T-helper 2 cell treated with Interferon-gamma antibody and Interleukin-4, amounts not matched to agents 100 ng/mL and 5 ng/mL, for 36 hours (primary cell): ENCODE results near the gene SDK1. TPM values are rescaled to one million over a fixed set of nuclear protein-coding genes. Genes with fewer than 3 reads are reported as not detected.

Source experiments
- intact Hi-C: fragments of 100-400 bp; cut with micrococcal nuclease; formaldehyde crosslinking; loops from one replicate; pipeline ENCODE4 v1.15.1; 2023
- total RNA-seq: library from RNA; stranded (reverse); gene quantifications from 2 replicates; pipeline ENCODE4 v1.2.3, GENCODE V29; 2022

SDK1 gene, protein sequence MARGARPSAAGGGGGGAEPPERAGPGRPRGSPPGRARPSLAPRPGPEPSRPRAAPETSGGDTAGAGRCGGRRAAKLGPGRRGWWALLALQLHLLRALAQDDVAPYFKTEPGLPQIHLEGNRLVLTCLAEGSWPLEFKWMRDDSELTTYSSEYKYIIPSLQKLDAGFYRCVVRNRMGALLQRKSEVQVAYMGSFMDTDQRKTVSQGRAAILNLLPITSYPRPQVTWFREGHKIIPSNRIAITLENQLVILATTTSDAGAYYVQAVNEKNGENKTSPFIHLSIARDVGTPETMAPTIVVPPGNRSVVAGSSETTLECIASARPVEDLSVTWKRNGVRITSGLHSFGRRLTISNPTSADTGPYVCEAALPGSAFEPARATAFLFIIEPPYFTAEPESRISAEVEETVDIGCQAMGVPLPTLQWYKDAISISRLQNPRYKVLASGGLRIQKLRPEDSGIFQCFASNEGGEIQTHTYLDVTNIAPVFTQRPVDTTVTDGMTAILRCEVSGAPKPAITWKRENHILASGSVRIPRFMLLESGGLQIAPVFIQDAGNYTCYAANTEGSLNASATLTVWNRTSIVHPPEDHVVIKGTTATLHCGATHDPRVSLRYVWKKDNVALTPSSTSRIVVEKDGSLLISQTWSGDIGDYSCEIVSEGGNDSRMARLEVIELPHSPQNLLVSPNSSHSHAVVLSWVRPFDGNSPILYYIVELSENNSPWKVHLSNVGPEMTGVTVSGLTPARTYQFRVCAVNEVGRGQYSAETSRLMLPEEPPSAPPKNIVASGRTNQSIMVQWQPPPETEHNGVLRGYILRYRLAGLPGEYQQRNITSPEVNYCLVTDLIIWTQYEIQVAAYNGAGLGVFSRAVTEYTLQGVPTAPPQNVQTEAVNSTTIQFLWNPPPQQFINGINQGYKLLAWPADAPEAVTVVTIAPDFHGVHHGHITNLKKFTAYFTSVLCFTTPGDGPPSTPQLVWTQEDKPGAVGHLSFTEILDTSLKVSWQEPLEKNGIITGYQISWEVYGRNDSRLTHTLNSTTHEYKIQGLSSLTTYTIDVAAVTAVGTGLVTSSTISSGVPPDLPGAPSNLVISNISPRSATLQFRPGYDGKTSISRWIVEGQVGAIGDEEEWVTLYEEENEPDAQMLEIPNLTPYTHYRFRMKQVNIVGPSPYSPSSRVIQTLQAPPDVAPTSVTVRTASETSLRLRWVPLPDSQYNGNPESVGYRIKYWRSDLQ (N-terminal part only)
- total RNA-seq = 0.09 and 0.16 TPM in 2 replicates

DNA sequence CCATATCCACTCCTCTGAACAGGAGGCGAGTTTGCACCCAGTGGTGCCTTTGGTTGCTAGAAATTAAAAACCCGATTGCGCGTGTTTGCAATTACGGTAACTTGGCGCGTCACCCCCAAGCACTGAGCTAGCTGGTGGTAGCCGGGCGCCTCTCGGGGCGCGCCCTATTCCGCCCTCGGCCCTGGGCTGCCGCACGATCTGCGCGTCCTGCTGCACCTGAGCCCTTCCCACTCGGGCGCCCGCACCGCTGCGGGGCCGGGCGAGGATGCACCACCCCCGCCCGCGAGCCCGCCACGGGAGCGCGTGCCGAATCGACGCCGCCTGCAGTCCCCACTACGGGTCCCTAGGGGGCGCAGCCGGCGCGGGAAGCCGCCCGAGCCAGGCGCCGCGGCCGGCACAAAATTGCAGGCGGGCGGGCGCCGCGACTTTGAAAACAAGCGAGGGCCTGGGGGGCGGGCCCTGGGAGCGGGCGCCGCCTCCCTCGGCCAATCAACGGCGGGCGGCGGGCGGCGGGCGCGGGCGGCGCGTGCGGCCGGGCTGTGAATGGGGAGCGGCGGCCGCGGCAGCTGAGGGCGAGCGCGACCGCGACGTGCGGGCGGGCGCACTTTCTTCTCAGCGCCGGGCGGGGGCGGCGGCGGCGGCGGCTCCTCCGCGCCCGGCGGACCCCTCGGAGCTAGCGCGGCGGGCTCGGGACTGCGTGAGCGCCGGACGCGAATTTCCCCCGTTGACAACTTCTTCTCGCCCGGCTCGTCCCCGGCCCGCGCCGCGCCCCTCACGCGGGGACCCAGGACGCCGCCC lies at the start of gene SDK1:
Gene SDK1 (plus strand): TSS at position 602 of the 798 bp plus-strand sequence. CDS start 335 bp downstream, outside the sequence.
- intact Hi-C loops = loop anchor here (2.0 to 5.0 kb wide), 4 partner anchors 161 to 438 kb away; partner anchors contain the start of gene CARD11

DNA sequence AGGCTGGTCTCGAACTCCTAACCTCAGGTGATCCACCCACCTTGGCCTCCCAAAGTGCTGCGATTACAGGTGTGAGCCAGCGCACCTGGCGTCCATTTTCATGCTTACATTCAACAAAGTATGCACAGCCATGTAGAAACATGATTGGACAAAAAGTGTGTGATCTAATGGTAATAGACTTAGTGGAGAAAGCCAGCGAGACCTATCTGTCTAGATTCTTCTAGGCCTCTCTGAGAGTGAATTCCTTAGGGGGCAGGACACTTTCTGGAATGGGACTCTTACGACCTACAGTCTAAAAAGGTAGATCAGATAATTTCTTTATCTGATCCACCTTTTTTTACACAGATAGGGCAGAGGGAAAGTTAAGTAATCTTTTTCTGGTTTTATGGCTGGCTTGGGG lies 46.3 kb upstream of the SDK1 start:
- intact Hi-C loops = no loop called here

DNA sequence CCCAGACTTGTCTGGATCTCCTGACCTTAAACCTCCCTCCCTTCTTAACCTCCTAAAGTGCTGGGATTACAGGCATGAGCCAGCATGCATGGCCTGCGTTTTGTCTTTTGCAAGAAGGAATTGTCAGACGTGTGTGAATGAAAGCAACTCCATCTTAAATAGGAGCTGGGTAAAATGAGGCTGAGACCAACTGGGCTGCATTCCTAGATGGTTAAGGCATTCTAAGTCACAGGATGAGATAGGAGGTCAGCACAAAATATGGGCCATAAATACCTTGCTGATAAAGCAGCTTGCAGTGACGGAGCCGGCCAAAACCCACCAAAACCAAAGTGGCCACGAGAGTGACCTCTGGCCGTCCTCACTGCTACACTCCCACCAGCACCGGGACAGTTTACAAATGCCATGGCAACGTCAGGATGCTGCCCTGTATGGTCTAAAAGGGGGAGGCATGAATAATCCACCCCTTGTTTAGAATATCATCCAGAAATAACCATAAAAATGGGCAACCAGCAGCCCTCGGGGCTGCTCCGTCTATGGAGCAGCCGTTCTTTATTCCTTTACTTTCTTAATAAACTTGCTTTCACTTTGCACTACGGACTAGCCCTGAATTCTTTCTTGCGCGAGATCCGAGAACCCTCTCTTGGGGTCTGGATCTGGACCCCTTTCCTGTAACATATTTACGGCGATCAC lies 41.2 kb upstream of the SDK1 start:
- intact Hi-C loops = no loop called here

DNA sequence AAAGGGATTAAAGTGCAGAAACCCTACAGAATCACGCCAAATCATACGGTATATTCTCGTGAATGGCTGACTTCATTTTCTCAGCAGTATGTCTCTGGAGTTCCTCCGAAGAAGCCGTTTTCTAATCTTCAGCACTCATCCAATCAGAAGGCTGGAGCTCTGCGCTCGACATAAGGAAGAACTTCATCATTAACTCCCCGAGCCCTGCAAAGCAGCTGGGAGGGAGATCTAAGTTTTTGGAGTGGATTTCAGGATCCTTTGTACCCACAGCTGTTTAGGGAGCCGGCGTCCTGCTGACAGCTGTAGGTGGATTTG lies 40.7 kb upstream of the SDK1 start:
- intact Hi-C loops = no loop called here

DNA sequence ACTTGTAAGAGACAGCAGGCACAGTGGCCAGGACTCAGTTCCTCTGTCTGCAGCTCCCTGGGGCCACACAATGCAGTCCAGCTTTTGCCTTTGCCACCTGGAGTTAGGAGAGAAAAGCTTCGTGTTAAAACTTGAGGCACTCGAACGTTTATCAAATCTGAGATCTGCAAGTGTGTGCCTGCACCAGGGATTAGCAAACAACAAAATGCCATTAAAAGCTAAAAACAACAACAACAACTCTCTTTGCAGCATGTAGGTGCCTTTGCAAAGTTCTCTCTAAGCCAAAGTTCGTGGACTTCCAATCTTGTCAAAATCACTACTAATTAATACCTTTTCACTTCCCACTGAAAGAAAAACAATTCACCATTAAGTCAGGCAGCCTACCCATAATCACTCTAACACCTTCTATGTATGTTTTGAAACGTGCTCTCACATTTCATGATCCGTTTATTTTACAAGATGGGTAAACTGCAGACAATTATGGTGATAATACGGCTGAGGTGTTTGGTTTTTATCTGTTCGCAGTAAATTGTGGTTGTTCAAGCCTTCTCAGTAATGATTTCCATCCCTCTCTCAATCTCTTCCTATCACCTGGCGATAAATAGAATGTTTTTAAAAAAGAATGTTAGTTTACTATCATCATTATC lies 36.2 kb upstream of the SDK1 start:
- intact Hi-C loops = no loop called here

DNA sequence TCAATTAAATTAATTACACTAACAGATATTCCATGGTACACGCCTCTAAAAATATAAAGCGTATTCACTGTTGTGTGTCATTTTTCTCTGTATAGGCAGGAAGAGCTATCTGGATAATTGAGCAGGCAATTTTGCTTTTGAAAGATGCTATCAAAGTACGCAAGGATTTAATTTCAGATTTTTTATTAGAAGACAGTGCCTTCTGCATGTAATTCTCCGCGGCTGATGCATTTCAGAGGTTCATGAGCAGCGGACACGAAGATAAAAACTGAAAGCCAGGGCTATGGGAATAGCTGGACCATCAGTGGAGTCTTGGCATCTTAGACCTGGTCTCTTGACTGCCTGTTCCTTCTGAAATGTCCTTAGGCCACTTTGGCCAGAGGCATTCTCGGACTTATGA lies 35.7 kb upstream of the SDK1 start:
- intact Hi-C loops = no loop called here

DNA sequence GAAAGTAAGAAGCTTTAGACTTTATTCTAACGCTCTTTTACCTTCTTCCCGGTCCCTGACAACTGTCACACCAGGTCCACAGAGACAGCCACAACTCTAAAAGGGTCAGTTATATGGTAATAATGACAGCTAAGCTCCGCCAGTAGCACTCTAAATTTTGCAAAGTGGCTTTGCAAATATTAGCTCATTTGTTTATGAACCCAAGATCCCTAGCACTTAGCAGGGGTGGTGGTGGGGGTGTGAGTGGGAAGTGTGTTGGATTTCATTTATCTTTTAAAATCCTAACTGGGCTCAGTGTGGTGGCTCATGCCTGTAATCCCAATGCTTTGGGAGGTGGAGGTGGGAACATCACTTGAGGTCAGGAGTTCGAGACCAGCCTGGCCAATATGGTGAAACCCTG lies 34.8 kb upstream of the SDK1 start:
- intact Hi-C loops = no loop called here

DNA sequence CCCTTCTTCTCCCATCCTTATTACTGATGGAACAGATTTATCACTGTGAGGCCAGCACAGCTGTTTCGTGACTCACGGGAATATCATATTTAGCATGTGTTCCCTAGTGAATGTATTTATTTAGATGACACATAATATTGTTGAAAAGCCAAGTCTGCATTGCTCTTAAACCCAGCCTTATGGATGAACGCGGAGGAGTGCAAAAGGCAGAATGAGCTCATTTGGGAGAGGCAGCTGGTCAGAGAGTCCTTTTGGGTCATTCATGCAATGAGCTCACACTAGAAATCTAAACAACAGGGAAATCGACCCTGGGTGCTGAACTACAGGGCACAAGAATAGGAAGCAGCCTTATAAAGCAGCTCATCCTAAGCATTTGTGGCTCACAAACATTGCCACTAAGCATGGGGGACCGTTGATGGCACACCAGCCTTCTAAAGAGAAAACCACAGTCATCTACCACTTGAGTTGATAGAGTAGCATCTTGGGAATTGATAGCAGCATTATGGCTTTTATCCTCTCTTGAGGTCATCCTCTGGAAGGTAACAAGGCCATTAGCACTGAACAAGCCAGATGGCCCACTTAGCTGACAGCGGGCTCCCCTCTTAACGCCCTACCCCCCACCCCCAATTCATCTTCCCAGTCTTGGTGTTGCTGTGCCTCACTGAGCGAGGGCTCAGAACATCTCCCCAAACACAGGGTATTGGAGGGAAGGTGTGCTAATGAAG lies 32.9 kb upstream of the SDK1 start:
- intact Hi-C loops = no loop called here

DNA sequence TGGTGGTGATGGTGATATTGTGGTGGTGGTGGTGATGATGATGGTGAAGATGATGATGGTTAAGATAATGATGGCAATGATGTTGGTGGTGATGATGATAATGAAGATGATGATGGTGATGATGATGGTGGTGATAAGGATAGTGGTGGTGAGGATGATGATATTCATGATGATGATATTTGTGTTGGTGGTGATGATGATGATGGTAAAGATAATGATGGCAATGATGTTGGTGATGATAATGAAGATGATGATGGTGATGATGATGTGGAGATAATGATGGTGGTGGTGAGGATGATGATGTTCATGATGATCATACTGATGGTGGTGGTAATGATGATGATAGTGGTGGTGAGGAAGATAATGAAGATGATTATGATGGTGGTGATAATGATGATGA lies 30.7 kb upstream of the SDK1 start:
- intact Hi-C loops = no loop called here

DNA sequence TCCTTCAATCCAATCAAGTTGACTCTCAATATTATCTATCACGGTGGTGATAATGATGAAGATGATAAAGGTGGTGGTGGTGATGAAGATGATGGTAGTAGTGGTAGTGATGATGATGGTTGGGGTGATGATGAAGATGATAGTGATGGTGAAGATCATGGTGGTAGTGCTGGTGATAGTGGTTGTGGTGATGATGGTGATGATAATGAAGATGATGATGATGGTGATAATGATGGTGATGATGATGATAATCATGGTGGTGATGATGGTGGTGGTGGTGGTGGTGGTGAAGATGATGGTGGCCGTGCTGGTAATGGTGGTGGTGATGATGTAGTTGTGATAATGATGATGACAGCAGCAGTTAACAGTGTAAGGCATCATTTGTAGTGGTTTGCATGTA lies 29.8 kb upstream of the SDK1 start:
- intact Hi-C loops = no loop called here

DNA sequence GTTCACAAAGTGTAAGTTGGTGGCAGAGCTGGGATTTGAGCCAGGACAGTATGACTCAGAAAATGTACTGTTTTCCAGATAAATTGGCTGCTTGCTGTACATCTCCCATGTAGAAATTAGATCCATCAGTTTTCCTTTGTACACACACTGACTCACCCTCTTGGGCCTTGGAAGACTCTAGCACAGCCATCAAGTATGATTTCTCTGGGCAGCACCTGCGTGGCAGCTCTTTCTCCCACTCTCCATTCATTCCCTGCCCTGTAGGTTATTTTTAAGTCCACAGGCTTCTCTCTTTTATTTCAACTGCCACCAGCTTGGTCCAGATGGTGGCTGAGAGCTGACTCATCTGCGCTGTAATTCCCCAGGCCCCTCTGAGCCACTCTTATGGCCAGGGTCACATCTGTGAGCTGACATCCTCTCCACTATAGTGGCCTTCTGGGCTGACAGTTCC lies 28.3 kb upstream of the SDK1 start:
- intact Hi-C loops = no loop called here

DNA sequence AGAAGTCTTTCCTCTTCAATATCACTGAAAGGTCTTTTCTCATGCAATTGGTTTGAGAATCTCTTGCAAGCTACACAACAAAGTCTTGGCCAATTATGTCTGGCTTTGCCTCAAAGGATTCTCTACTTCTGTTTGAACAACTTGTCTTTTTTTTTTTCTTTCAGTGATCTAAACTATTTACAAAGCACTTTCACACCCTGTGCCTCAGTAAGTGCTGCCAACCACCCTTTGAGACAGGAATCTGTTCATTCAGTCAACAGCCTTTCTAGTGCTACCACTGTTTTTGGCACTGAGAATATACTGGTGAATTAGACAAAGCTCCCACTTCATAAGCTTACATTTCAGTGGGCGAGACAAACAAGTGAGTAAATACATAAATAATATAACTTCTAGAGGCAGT lies 26.9 kb upstream of the SDK1 start:
- intact Hi-C loops = no loop called here

DNA sequence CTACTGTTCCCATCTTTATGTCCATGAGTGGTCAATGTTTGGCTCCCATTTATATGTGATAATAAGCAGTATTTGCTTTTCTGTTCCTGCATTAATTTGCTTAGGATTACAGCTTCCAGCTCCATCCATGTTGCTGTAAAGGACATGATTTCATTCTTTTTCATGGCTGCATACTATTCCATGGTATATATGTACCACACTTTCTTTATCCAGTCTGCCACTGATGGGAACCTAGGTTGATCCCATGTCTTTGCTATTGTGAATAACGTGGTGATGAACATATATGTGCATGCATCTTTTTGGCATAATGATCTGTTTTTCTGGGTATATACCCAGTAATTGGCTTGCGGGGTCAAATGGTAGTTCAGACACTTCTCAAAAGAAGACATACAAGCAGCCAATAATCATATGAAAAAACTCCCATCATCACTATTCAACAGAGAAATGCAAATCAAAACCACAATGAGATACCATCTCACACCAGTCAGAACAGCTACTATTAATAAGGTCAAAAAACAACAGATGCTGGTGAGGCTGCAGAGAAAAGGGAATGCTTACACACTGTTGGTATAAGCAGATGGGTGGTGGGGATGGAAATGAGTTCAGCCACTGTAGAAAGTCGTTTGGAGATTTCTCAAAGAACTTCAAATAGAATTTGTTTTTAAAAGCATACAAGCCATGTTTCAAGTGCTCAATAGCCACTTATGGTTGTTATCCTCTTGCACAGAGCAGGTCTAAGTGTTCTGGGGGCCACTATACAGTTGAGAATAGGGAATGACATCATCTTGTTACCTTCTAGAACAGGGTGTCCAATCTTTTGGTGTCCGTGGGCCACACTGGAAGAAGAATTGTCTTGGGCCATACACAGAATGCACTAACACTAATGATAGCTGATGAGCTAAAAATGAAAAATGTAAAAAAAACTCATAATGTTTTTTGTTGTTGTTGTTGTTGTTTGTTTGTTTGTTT lies 23.2 kb upstream of the SDK1 start:
- intact Hi-C loops = no loop called here

DNA sequence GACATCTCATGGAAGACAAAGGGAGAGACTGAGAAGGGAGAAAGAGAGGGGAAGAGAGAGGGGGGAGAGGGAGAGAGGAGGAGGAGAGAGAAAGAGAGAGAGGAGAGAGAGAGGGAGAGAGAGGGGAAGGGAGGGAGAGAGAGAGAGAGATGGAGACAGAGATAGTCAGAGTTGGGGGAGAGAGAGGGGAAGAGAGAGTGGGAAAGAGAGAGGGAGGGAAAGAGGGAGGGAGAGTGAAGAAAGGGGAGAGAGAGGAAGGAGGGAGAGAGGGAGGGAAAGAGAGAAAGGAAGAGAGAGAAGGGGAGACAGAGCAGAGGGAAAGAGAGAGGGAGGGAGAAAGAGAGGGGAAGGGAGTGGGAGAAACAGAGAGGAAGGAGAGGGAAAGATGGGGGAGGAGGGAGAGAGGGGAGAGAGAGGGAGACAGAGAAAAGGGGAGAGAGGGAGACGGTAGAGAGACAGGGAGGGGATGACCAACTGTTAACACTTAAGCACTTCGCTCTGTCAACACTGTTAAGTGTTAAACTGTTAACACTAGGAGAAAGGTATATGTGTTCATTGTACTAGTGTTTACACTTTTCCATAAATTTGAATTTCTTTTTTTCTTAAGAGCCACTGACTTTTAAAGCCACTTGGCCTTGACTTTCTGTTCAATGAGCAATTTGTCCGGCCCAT lies 21.8 kb upstream of the SDK1 start:
- intact Hi-C loops = no loop called here

DNA sequence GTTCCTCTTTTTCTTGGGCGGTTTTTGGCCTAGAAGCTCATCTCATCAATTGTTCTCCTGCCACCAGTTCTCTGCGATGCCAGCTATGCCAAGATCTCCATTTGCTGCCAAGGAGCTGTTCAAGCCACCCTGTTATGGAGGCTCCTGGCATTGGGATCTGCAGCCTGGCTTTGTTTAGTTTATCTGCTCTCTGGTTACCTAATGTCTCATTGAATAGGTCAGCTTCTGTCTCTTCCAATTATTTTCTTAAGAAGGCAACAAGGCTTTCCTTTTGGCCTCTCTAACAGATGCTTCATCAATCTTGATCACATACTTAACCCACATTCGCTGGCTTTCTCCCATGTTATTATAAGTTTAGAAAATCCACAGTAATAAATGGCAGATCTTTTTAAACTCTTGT lies 20.6 kb upstream of the SDK1 start:
- intact Hi-C loops = no loop called here

DNA sequence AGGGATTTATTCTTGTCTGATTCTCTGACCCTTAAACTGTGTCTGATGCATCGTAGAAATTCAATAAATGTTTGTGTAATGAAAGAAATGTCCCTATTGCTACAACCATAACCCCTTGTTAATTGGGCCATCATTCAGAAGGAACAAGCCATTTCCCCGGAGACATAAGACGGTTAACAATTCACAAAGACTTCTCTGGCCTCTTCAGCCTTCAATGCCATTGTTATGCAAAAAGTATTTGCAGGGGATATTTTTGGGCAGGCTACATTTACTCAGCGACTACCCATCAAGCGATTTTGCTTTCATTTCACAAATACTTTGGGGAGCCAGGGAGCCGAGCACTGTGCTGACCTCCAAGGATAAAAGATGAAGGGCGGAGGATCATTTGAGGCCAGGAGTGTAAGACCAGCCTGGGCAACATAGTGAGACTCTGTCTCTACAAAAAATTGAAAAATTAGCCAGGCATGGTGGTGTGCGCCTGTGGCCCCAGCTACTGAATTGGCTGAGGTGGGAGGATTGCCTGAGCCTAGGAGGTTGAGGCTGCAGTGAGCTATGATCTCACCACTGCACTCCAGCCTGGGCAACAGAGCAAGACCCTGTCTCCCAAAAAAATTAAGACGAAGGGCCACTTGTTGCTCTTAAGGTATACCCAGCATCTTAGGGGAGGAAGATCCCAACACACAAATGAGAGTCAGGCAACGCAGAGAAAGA lies 20.0 kb upstream of the SDK1 start:
- intact Hi-C loops = no loop called here

DNA sequence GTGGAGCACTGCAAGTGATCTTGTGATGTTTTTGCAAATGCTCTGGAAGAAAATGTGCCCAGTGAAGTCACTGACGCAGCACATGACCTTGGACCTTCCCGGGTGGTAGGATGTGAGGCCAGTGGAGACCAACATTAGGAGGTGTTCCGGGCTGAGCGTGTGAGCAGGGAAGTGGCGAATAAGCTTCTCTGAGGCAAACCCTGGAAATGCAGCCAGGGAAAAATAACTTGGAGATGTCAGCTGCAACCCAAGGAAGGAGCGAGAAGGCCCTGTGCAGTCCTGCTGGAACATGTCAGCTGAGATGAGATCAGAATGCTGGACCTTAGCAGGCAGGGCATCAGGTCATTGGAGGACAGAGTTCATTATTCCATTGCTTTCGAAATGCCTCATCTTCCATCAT lies 18.6 kb upstream of the SDK1 start:
- intact Hi-C loops = no loop called here
